HG02981 (cell line): ENCODE results near the gene RSPH3.

ENCODE experiments used
- ATAC-seq: cut with Tn5 transposase; IDR thresholded peaks from one replicate; pipeline ENCODE4 v1.9.1; 2021; ENCODE audit warnings: mild to moderate bottlenecking, moderate library complexity; ENCODE audit not compliant: unreplicated experiment

Gene RSPH3

DNA sequence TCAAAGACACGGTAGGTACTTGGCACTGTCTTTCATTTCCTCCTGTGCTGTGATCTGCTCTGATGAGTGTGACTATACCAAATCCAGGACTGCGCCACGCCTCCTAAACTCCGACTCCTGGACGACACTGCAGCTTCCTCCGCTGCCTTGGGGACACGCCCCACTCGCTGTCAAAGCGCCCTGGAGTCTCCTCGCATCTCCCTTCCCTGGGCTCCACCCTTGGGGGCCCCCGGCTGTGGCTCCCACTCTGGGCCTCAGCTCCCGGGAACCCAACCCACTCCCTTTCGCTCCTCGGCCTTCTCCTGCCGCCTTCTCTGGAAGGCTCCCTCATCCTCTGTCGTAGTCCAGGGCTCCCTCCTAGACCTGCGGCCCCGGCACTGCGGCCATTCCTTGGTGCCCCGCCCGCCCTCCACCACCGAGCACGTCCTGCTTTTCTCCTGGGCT lies 61.2 kb downstream of the RSPH3 start:
- no peak for ATAC-seq

DNA sequence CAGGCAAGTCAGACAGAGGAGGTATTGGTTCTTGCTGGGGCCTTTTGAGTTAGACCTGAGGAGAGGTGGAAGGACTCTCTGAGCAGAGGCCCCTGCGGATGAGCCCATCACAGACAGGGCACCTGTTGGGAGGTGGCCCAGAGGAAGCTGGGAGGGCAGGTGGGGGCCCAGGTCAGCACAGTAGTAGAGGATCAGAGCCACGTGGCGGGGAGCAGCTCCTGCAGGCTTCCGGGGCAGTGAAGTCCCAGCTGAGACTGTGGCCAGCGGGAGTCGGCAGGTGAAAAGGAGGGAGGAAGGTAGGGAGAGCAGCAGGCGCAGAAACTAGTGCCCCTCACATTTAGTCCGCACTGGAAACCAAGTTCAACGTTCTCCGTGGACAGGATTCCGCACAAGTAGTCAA lies 61.8 kb downstream of the RSPH3 start:
- ATAC-seq: no peak

DNA sequence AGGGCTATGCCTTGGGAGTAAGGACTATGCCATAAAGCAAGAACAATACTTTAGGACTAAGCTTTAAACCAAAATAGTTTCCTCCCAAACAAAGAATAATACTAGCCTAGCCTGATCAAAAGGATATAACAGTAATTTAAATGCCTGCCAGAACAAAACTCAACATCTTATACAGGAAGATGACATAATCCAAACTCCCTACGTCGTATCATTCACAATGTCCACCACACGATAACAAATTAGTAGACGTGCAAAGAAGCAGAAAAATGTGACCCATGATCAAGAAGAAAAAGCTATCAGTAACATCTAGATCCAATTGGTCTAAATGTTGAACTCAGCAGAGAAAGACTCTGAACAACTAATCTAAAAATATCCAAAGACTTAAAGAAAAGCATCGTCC lies 65.8 kb downstream of the RSPH3 start:
- ATAC-seq: no peak

DNA sequence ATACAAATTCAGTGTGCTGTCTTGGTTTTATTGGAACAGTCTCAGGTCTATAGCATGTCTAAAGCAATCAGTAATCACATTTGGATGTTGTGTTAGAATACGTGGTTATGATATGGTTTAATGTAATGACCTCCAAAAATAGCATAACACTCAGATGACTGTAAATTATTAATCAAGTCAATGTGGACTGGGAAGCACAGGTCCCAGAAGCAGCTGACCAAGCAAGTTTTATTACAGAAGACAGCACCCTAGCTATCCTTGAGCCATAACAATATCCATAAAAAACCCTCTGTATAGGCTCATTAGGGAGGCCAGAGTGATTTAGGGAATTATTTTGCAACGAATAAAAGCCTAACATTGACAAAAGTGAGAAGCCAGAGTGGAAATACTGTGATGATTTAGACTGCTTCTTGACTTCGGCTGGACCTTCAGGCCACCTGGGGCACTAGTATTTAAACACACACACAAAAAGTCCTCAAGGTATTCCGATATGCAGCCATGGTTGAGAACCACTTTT lies 66.9 kb downstream of the RSPH3 start:
- ATAC-seq: no peak

DNA sequence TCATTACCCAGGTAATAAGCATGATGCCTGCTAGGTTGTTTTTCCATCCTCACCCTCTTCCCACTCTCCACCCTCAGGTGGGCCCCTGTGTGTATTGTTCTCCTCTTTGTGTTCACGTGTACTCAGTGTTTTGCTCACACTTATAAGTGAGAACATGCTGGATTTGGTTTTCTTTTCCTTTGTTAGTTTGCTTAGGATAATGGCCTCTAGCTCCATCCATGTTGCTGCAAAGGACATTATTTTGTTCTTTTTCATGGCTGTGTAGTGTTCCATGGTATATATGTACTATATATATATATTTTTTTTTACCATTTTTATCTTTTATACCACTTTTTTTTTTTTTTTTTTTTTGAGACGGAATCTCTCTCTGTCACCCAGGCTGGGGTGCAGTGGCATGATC lies 71.9 kb downstream of the RSPH3 start:
- no peak for ATAC-seq

DNA sequence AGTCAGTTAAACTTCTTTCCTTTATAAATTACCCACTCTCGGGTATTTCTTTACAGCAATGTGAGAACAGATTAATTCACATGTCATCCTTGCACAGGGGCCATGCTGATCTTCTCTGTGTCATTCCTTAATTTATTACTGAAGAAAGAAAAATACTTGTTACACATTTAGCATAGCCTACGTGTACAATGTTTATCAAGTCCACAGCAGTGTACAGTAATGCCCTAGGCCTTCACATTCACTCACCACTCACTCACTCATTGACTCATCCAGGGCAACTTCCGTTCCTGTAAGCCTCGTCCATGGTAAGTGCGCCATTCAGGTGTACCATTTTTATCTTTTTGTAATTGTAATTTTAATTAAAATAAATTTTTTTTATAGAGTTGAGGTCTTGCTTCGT lies 73.6 kb downstream of the RSPH3 start:
- no peak for ATAC-seq

DNA sequence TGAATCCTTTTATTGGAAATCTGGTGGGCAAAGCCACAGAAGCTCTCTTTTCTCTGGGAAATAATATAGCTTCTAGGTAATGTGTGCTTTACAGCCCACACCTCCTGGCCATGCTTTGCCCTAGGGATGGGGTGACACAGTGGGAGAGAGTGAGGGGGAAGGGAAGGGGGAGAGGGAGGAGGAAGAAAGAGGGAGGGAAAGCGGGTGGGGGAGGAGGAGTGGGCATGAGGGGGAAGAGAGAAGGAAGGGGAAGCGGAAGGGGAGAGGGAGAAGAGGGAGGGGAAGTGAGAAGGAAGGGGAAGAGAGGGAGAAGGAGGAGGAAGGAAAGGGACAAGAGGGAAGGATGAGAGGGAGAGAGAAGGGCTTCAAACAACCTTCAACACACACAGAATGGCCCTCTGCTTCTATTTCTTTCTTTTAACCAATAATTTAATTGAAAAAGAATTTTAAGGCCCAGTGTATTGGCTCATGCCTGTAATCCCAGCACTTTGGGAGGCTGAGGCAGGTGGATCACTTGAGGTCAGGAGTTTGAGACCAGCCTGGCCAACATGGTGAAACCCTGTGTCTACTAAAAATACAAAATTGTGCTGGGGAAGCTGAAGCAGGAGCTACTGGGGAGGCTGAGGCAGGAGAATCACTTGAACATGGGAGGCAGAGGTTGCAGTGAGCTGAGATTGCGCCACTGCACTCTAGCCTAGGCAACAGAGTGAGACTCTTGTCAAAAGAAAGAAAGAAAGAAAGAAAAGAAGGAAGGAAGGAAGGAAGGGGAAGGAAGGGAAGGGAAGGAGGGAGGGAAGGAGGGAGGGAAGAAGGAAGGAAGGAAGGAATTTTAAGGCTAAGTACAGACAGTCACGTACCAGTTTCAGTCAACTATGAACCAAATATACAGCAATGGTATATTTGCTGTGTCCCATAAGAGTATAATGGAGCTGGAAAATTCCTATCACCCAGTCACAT lies 75.2 kb downstream of the RSPH3 start:
- no peak for ATAC-seq

DNA sequence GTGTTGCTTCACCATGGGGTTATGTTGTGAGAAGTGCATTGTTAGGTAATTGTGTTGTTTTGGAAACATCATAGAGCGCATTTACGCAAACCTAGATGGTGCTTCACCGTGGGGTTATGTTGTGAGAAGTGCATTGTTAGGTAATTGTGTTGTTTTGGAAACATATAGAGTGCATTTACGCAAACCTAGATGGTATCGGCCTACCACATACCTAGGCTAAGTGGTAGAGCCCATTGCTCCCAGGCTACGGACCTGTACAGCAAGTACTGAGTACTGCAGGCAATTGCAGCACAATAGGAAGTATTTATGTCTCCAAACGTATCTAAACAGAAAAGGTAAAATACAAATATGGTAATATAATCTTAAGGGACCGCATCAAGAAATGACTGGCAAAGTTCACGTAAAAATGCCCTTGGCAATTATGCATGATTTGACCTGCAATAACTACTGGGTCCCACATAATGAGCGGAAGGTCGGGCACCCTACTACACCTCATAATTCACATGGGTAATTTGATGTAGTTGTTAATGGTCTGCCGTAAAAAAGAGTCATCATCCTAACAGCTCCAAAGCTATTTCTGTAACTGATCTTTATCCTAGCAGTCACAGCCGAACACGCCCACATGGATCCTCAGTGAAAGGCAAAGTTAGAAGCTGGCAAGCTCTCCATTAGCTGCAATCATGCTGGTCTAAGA lies 76.0 kb downstream of the RSPH3 start:
- no peak for ATAC-seq
